Erythroblast (primary cell): ENCODE measurements around the gene SAP30BP.

ENCODE experiments used
- GATA1 ChIP-seq: IDR thresholded peaks from 2 replicates; pipeline ENCODE4 v1.6.1; 2011; ENCODE audit warnings: low read depth, mild to moderate bottlenecking, control low read depth, low read length, moderate library complexity
- POLR2A ChIP-seq: IDR thresholded peaks from 2 replicates; pipeline ENCODE4 v1.6.1; 2011; ENCODE audit warnings: mild to moderate bottlenecking, low read length

DNA sequence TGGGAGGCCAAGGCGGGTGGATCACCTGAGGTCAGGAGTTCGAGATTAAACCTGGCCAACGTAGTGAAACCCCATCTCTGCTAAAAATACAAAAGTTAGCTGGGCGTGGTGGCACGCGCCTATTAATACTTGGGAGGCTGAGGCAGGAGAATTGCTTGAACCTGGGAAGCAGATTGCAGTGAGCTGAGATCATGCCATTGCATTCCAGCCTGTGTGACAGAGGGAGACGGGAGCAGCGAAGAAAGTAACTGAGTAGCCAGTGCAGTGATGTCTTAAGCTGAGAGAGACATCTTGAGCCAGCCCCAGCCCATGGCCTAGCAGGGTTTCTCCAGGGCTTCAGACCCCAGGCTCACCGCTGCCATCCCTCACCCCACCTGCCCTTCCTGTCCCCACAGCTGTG is 43.8 kb upstream of the SAP30BP start:
- TF ChIP-seq POLR2A (no peak), GATA1 (no peak)
